ENCODE data around the gene LHFPL6. TPM values are rescaled to one million over a fixed set of nuclear protein-coding genes. Genes with fewer than 3 reads are reported as not detected.

Gene LHFPL6
- total RNA-seq, 2 donors from 2014 or later, result 99.0 to 115 TPM

DNA sequence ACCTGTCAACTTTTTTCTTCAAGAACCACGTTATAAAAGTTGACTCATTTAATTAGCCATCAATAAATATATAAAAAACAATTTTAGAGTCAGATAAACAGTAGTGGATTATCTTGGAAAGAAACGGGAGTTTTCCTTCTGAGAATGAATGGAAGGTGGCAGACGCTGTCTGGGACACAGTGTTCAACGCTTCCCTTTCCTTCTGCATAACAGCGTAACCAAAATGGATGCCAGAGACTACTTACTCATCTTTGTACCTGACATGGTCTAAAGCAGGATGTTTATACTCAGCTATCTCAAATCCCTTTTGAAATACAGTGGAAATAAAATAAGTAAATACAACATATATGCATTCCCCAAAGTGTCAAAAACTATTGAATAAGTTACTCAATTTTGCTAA, 195.2 kb downstream of the LHFPL6 start:
- DNase-seq (ENCODE audit: low spot score) (no peak), ATAC-seq (ENCODE audit: insufficient number of reproducible peaks, low FRiP score, low read depth) (no peak)
- peaks cover 10 to 51% of the 10 kb centered on the region in 2 donors for H3K4me1 ChIP-seq (ENCODE audit: control insufficient read depth in 1 of 2, low read depth in 2 of 2)
- TF ChIP-seq, protein P1, sequence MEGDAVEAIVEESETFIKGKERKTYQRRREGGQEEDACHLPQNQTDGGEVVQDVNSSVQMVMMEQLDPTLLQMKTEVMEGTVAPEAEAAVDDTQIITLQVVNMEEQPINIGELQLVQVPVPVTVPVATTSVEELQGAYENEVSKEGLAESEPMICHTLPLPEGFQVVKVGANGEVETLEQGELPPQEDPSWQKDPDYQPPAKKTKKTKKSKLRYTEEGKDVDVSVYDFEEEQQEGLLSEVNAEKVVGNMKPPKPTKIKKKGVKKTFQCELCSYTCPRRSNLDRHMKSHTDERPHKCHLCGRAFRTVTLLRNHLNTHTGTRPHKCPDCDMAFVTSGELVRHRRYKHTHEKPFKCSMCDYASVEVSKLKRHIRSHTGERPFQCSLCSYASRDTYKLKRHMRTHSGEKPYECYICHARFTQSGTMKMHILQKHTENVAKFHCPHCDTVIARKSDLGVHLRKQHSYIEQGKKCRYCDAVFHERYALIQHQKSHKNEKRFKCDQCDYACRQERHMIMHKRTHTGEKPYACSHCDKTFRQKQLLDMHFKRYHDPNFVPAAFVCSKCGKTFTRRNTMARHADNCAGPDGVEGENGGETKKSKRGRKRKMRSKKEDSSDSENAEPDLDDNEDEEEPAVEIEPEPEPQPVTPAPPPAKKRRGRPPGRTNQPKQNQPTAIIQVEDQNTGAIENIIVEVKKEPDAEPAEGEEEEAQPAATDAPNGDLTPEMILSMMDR (IDR thresholded peaks at IDR 0.05), result no peak
- H3K27me3 ChIP-seq (replicated peaks; ENCODE audit: insufficient read depth), result no peaks in the 10 kb centered on the region
- H3K36me3 ChIP-seq, result no peaks in the 10 kb centered on the region
- no peaks in the 10 kb centered on the region for H3K9me3 ChIP-seq
- H3K4me3 ChIP-seq, result no peak overlapping the region
- H3K27ac ChIP-seq, result no peak overlapping the region

DNA sequence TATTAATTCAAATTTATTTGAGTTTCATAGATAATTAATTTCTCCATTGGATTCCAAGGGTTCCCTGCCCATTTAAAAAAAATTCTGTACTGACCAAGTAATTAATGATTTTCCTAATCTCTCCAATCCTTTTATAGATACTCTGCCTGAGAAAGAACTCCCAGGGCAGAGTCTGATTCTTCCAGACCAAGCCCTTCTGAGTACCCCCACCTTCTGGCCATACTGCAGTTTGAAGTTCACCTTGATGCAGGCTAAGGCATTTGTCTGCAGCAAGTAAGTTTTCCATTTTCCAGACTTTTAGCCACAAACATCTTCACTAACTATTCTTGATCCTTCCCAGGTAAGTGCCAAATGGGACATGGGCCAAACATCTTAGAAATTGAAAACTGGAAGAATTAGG, 195.9 kb downstream of the LHFPL6 start:
- Histone ChIP-seq H3K36me3 (no peaks in the 10 kb centered on the region), H3K4me1 (ENCODE audit: control insufficient read depth in 1 of 2, low read depth in 2 of 2) (peaks cover 10 to 51% of the 10 kb centered on the region in 2 donors)

DNA sequence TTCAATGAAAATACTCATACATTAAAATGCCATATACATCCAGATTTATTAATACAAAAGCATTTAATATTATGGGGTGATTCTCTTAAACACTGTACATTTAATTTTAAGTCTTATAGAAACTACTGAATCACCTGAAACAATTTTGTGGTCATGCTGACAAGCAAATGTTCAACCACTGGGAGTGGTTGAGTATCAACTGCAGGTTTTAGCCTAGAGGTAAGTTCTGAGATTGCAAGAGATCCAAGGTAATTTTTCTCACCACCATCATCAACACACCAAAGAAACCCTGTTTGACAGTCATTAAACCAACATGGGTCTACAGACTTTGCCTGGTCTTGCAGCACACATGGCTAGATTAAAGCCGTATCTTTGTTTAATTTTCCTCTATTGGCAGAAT, 196.3 kb downstream of the LHFPL6 start:
- Histone ChIP-seq H3K27me3 (replicated peaks; ENCODE audit: insufficient read depth) (no peaks in the 10 kb centered on the region), H3K4me3 (no peak overlapping the region), H3K36me3 (no peaks in the 10 kb centered on the region), H3K4me1 (ENCODE audit: control insufficient read depth in 1 of 2, low read depth in 2 of 2) (peaks cover 10 to 51% of the 10 kb centered on the region in 2 donors), H3K9me3 (no peaks in the 10 kb centered on the region), H3K27ac (no peak overlapping the region)
- ATAC-seq (ENCODE audit: insufficient number of reproducible peaks, low FRiP score, low read depth), result no peak
- TF ChIP-seq, protein P1 (IDR thresholded peaks at IDR 0.05), result no peak
- DNase-seq (ENCODE audit: low spot score), result no peak

More for the DNA sequence above, 195.9 kb downstream of the LHFPL6 start:
- Histone ChIP-seq H3K27me3 (replicated peaks; ENCODE audit: insufficient read depth) (no peaks in the 10 kb centered on the region), H3K9me3 (no peaks in the 10 kb centered on the region), H3K4me3 (no peak overlapping the region), H3K27ac (no peak overlapping the region)
- ATAC-seq (ENCODE audit: insufficient number of reproducible peaks, low FRiP score, low read depth) (no peak), DNase-seq (ENCODE audit: low spot score) (no peak)
- TF ChIP-seq, protein P1 (IDR thresholded peaks at IDR 0.05), result no peak

DNA sequence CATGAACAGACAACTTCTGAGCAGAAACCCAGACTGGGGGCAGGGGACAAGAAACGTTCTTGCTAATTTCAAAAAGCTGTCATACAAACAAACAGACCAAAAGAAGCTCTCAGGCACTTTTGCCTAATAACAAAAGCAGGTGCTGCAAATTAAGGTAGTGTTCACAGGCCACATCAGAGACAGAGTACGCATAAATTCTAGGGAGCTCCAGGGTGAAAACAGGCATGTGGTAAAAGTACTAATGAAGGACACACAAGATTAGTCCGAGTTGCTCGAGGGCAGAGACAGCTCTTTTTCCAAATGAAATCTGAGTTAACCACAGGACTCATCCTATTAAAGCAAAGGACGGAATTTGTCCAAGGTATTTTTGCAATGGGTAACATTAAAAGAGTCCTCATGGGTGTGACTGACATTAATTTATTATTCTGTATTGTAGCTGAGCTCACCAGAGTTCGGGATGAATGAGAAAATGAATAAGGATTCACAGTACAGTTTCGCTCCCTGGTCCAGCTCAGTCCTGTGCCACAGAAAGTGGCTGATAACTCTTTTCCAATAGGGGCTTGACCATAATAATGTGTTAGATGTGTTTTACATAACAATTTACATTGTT, 197.3 kb downstream of the LHFPL6 start:
- no peaks in the 10 kb centered on the region for H3K27me3 ChIP-seq (replicated peaks; ENCODE audit: insufficient read depth)
- H3K27ac ChIP-seq, result no peak overlapping the region
- H3K4me3 ChIP-seq, result no peak overlapping the region
- no peak for DNase-seq (ENCODE audit: low spot score)
- TF ChIP-seq, protein P1 (IDR thresholded peaks at IDR 0.05), result no peak
- ATAC-seq (ENCODE audit: insufficient number of reproducible peaks, low FRiP score, low read depth), result no peak
- H3K4me1 ChIP-seq (ENCODE audit: control insufficient read depth in 1 of 2, low read depth in 2 of 2), result peaks cover 10 to 41% of the 10 kb centered on the region in 2 donors
- H3K9me3 ChIP-seq, result no peaks in the 10 kb centered on the region
- no peaks in the 10 kb centered on the region for H3K36me3 ChIP-seq

DNA sequence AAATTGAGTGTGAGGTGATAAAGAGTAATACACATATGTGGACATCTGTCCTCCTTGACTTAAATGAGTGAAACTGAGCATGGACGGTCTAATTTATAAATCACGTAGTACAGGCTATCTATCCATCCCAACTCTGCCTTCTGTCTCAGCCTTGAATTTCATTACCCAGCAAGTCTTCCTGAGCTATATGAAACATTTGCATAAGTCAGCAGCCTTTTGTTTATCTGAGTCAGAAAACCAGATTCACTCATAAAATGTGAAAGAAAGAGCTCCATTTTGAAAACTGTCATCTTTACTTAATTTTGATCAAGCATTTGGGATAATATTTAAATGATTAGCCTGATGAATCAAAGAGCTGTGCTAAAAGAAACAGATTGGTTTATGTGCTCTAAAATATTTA, 197.9 kb downstream of the LHFPL6 start:
- peaks cover 4 to 35% of the 10 kb centered on the region in 2 donors for H3K4me1 ChIP-seq (ENCODE audit: control insufficient read depth in 1 of 2, low read depth in 2 of 2)
- DNase-seq (ENCODE audit: low spot score), result no peak
- no peaks in the 10 kb centered on the region for H3K36me3 ChIP-seq
- H3K27me3 ChIP-seq (replicated peaks; ENCODE audit: insufficient read depth), result no peaks in the 10 kb centered on the region
- no peaks in the 10 kb centered on the region for H3K9me3 ChIP-seq
- H3K27ac ChIP-seq, result no peak overlapping the region
- TF ChIP-seq, protein P1 (IDR thresholded peaks at IDR 0.05), result no peak
- no peak overlapping the region for H3K4me3 ChIP-seq
- ATAC-seq (ENCODE audit: insufficient number of reproducible peaks, low FRiP score, low read depth), result no peak
